NCI-H1048 (cell line): Measurements from ENCODE around the gene HOXB7.

Experiments used
- DNase-seq: peaks from one replicate; lab custom pipeline; 2025; lab: John Stamatoyannopoulos, UW

The HOXB7 gene

GRCh38 chr17:48594538-48595277 lies 16.1 kb downstream of the HOXB7 start:
- DNase-seq: no peak

DNA sequence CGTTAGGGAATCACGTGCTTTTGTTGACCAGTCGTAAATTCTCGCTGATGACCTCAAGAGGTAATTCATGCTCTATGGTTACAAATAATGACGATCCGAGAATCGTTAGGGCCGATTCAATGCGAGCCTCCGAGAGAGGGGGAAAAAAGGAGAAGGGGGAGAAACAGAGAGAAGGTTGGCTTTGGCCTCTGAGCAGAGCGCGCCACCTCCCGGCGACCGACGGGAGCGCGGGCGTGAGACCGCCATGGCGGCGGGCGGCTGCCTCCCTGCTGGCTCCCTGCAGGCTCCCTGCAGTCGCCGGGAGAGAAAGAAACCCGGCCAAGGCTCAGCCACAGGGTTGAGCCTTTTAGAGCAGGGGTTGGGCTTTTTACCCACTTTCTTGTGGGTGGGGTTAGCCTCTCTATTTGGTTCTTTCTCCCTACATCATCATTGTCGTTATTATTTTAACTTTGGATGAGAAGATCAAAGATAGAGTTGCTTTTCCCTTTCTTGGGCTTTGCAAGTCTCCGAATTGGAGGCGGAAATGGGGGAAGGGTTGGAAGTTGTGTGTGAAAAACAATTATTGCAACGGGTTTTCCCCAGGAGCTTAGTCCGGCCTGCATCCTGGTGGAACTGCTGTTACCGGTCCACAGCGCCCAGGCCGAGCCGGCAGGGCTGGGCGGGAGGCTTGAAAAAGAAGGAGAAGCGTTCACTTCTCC lies 16.8 kb downstream of the HOXB7 start:
- no peak for DNase-seq

DNA sequence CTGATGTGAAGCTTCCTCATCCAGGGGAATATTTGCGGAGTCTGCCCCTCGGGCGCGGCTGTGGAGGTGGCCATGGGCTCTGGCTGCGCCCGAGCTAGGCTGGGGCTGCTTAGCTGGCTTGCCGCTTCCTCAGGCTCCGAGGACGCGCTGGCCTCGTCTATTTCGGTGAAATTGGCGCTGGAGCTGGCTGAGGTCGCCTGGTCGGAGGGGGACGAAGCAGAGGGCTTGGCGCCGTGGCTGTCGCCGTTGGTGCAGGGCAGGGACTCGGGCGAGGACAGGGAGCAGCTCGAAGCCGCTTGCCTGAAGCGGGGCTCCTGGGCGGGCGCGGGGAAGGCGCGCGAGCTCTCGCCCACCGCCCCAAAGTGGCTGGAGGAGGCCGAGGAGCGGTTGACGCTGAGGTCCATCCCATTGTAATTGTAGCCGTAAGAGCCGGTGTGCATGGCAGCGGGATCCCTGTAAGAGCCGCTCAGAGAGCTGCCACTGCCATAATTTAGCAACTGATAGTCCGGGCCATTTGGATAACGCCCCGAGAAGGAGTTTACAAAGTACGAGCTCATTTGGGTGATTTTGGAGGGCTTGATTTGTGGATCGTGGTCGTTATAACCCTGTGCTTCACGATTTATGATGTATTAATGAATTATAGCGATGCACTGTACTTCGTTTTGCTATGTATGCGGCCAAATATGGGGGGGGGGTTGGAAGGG lies 17.5 kb downstream of the HOXB7 start, which contains the start of gene HOXB5:
HOXB5 (minus strand) TSS at position 654 of the 704 bp plus-strand sequence; CDS start at position 557, 97 bp downstream.
- DNase-seq: no peak

DNA sequence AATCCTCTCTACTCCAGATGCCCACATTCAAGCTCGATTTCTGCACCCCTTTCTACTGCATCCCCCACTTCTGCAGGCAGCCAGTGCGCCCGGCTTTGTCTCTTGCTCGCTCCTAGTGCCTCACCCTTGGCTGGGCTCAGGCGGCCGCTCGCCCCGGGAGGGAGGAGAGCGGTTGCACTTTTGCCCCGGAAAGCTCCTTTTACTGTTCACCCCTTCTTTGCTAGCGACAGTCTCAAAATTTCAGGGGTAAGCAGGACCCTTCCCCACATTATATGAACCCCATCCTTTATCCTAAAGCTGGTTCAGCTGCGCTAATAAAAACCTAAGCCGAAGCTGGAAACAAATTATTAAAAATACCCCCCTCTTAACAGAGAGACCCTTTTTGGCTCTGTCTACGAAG lies 18.2 kb downstream of the HOXB7 start:
- DNase-seq: no peak

GRCh38 chr17:48592057-48592514 lies 18.7 kb downstream of the HOXB7 start:
- DNase-seq: no peak

DNA sequence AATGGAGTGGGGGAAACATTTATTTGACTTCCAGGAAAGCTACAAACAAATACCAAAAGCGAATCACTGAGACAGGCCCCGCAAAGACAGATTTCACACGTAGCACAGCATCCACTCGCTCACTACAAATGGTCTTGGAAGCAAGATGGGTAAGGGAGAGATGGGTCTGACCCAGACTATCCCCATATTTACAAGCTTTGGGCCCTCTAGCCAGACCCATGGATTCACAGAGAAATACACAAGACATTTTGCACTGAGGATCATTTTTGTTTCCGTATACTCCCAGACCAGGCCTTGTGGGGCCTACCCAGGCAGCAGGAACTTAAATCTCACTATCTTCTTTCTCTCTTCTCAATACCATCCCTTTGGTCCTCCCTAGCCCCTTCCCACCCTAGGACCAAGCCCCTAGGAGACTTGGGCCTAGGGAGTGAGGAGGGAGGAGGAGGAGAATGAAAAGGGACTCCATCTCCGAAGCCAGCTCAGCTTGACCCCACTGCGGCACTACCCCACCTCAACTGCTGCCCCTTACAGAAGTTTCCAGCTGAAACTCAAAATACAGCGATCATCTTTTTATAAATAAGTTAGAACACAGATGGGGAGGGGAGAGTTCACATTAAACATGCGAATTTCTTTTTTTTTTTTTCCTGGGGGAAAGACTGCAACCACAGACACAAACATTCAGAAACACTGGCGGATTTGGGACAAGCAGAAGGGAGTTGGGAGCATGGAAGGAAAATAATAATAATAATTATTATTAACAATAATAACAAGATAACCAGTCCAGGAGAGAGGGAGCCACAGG lies 19.4 kb downstream of the HOXB7 start:
- no peak for DNase-seq

DNA sequence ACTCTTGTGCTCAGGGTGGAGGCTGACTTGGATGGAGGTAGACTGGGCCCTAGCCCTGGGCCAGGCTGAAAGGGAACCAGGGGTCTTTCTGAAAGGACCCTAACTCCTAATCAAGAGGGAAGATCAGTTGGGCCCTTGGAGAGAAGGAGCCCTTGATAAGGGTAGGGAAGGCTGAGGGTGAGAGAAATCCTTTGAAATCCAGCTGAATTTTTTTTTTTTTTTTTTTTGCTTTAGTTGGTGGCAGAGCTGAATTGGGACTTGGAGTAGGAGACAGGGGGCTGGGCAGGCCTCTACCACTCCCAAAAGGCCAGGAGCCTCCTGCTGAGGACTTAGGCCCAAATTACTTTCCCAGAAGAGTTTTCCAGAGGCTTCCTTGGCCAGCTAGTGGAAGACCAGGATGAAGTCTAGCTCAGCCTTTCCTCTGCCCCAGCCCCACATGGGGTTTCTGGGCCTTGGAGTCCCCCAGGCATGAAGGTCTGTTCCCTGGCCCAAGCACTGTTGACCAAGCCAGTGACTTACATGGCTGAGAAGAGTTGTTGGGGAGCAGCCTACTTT lies 20.1 kb downstream of the HOXB7 start:
- no peak for DNase-seq

GRCh38 chr17:48589831-48590606 lies 20.8 kb downstream of the HOXB7 start, which contains the start of gene HOXB3:
Gene HOXB3, minus strand, starts transcription at chr17:48590241. Its CDS starts 37,767 bp downstream, at chr17:48552474.
- no peak for DNase-seq

GRCh38 chr17:48589060-48589830 lies 21.6 kb downstream of the HOXB7 start:
- DNase-seq: no peak

GRCh38 chr17:48588528-48588927 lies 22.3 kb downstream of the HOXB7 start:
- DNase-seq: no peak

DNA sequence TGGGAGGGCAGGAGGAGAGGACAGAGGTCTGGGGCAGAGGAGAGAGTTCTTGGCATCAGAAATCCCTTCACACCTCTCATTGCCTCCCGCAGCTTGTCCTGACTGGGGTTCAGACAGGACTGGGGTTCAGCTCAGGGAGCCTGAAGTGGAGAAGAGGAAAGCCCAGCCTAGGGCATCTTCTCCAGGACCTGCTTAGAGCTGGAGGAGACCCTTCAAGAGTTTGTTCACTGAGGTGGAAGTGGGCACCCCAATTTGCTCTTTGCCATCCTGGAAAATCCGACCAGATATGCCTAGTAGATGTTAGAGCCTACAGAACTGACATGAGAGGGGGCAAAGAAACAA lies 22.8 kb downstream of the HOXB7 start:
- no peak for DNase-seq

DNA sequence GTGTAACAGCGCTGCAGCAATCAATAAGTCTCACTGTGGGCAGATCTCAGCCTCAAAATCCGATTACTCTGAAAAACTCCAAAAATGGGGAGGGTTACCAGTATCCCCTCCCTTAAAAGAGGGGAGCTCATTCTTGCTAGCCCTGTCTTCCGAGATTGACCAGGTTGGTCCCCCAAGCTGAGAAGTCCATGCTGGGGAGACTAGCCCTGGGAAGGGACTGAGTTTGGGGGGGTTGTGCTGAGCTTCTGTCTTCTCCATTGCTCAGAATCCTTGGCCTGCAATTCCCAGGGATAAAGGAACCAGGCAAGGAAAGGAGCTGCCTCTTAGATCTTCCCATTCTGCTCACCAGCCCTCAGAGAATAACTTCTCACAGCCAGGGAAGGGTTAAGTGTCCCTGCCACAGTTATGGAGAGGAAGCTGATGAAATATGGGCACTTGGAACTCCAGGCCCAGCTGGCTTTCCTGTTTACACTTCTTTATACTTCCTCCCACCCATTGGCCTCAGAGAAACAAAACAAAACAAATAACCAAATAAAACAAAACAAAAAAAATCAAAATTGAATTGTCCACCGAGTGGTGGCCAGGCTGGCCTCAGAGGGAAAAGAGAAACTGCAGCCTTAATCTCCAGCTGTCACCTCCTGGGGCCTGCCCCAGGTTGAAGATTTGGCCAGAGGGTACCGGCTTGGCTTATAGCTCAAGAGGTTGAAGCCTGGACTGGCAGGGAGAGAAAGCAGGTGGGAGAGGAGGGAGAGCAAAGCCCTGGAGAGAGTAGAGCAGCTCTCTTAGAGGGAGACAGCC lies 23.3 kb downstream of the HOXB7 start:
- no peak for DNase-seq

GRCh38 chr17:48586355-48587258 lies 24.2 kb downstream of the HOXB7 start:
- no peak for DNase-seq

GRCh38 chr17:48584223-48584741 lies 26.5 kb downstream of the HOXB7 start:
- DNase-seq: no peak

- DNase-seq: no peak
These were observed 27.1 kb downstream of the HOXB7 start for GRCh38 chr17:48583708-48584222.

DNA sequence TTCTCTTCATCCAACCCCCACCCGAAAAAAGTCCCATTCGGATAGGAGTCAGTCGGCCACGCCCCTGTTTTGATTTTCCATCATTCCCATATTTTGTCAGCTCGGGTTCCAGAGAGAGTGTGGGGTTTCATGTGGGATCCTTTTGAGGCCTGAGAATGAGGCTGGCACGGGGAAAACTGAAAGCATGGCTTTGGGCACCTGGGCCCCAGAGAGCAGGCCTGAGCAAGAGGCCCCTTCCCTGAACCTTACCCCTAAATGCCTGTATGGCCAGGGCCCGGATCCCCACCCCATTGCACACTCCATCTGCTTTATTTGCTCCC lies 28.1 kb downstream of the HOXB7 start:
- no peak for DNase-seq

GRCh38 chr17:48579760-48580554 lies 30.9 kb downstream of the HOXB7 start:
- DNase-seq: no peak
